ENCODE data around the gene FSCB.
A peak's percentile ranks its signal among the peaks of the same experiment; 100 is the strongest.
"Not testable (repeated sequence)": the region's sequence is repeated elsewhere in the genome, so short reads cannot be mapped to it uniquely, and the experiment has no call there.

The FSCB gene, protein sequence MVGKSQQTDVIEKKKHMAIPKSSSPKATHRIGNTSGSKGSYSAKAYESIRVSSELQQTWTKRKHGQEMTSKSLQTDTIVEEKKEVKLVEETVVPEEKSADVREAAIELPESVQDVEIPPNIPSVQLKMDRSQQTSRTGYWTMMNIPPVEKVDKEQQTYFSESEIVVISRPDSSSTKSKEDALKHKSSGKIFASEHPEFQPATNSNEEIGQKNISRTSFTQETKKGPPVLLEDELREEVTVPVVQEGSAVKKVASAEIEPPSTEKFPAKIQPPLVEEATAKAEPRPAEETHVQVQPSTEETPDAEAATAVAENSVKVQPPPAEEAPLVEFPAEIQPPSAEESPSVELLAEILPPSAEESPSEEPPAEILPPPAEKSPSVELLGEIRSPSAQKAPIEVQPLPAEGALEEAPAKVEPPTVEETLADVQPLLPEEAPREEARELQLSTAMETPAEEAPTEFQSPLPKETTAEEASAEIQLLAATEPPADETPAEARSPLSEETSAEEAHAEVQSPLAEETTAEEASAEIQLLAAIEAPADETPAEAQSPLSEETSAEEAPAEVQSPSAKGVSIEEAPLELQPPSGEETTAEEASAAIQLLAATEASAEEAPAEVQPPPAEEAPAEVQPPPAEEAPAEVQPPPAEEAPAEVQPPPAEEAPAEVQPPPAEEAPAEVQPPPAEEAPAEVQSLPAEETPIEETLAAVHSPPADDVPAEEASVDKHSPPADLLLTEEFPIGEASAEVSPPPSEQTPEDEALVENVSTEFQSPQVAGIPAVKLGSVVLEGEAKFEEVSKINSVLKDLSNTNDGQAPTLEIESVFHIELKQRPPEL

GRCh38 chr14:44507183-44507582 lies at the start of gene FSCB:
Gene FSCB (minus strand): TSS chr14:44507283. CDS start chr14:44506987, 296 bp downstream.
- no peak for DNase-seq

DNA sequence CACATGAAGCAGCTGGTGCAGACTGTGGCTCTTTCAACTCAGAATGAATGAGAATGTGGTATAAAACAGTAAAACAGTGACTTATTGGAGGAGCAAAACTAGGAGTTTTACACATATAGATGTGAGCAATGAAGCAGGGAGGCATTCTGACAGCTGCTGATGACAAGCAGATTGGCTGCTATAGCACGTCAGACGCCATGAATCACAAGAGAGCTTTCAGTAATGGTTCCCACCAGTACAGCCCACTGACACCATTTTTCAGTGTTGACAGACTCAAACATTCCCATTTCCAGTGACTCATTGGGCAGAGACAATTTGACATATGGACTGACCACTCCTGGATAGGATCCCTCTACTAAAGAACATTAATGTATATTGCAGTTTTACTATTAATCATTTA lies 24.6 kb upstream of the FSCB start:
- no peak for DNase-seq

DNA sequence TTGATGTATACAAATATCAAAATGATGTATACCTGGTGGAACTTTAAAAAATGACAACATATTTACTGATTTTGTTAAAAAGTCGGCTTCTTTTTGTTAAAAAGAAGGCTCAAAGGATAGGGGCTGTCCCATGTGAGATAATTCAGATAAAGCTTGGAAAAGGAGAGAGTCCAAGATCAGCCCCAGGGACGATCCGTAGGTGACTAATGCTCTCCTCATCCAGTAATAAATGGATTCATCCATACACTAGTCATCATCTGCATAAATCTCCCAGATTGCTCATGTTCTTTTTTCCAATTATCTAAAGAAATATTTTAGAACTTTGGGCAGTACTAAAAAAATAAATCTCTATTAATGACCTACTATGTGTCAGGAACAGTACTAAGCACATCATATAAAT lies 23.4 kb upstream of the FSCB start:
- no peak for DNase-seq

DNA sequence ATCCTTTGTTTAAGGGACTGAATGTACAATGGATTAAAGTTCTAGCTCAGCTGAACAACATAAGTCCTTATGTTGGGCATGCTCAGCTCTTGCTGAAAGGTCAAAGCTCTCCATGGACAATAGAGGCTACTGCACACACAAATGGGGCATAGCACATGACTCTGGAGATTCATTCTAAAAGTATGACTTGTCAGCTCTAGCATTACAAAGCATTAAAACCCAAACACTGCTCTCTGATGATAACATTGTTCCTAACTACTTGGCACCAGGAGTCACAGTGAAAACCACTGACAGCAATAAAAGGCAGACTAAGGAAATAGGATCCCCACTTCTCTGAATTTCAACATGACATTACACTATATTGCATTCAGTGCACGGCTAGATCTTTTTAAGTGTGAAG lies 21.9 kb upstream of the FSCB start:
- DNase-seq = no peak

DNA sequence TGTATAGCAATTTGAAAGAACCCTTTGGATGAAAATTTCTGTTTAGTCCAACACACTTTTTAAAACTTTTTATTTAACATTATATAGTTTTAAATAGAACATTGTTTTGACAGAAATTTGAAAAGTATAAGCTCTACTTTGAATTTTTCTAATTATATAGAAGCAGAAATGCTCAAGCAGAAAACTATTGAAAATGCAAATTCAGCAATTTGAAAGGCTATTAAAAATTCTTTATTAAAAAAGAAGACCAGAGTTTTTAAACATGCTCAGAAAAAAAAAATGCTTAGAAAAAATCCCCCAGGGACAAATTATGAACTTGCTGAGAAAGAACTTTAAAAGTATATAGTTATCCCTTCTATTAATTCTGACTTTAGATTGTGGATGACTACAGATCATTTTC lies 21.1 kb upstream of the FSCB start:
- DNase-seq = no peak

GRCh38 chr14:44525237-44525636 lies 18.2 kb upstream of the FSCB start:
- DNase-seq = no peak

DNA sequence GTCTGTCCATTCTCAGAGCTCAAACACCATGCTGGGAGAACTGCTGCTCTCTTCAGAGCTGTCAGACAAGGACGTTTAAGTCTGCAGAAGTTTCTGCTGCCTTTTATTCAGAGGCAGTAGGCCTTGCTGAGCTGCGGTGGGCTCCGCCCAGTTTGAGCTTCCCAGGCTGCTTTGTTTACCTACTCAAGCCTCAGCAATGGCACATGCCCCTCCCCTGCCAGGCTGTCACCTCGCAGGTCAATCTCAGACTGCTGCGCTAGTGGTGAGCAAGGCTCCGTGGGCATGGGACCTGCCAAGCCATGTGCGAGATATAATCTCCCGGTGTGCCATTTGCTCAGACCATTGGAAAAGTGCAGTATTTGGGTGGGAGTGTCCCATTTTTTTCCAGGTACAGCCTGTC lies 8.6 kb upstream of the FSCB start:
- not testable (repeated sequence) for DNase-seq

- no peak for DNase-seq
These were observed 1.8 kb upstream of the FSCB start for GRCh38 chr14:44508834-44509233.

- no peak for DNase-seq
These were observed 1.5 kb downstream of the FSCB start for GRCh38 chr14:44505588-44505987.

DNA sequence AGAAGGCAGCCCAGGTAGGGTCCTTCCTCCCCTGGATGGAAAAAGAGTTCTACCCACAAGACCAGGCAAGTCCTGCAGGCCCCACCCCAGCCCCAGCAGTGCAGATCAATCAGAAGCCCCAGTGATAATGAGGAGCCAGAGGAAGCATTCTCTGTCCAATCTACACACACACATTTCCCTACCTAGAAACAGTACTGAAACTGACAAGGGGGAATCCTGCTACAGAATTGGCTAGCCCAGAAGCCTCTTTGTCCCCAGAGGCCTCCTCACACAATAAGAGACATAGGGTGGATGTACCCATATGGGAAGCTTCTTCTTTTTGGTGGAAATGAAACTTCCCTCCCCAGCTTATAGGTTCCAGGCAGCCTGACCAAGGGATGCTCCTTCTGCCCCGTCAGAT lies 9.9 kb downstream of the FSCB start:
- peak; percentile 27 for DNase-seq

- no peak for DNase-seq
These were observed 12.9 kb downstream of the FSCB start for GRCh38 chr14:44494137-44494536.

DNA sequence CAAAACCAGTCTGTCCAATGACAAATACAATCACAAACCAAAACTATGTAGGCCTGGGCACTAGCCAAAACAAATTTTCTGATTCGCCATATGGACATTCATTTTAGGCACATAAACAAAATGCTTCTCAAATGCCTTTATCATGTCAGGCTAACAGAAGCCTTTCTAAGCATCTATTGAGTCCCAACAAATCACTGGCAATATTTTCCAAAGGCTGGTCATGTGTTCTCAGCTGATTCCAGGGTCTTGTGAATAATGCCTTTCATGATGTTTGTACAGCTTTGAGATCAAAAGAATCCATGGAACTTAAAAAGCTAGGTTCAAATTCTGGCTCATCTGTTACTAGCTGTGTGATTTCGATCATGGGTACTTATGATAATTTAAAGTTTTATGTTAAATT lies 16.1 kb downstream of the FSCB start:
- DNase-seq = no peak

GRCh38 chr14:44477953-44478352 lies 29.1 kb downstream of the FSCB start:
- DNase-seq = no peak

DNA sequence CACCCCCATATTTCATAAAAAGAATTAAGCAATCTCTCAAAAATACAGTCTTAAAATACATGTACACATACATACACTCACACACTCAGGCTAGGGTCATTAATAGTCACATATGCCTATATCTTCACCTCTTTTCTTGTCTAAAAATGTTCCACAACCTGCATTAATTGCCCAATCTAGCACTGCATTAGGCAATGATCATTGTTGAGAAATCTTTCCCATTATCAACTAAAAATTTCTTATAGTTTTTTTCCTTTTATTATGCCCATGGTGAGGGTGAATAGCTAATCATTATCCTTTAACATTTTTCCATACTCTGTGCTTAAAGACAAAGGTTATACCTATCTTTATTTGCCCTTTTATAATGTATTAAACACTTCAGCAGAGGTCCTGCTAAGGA lies 38.3 kb downstream of the FSCB start:
- DNase-seq = no peak

GRCh38 chr14:44463356-44464004 lies 43.6 kb downstream of the FSCB start:
- DNase-seq = no peak

DNA sequence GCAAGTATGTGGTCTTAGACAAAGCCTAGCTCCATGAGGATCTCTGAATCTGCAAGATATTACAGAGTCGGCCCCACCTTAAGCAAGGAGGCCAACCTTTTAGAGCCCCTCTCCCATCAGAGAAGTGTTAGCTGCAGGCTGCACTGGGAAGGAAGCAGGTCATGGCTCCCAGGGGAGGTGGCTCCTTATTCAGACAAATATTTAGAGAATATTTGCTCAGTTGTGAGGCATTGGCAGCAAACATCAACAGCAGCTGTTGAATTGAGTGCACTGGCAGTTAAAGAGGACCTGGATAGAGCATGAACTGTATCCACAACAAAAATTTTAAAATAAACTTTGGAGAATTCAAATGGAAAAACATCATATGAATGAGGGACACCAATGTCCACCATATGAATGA lies 44.7 kb downstream of the FSCB start:
- DNase-seq = no peak

- DNase-seq = no peak
These were observed 45.3 kb downstream of the FSCB start for GRCh38 chr14:44461811-44462210.

Data from MV-4-11 (cell line).